HCT116 (cell line): Measurements from ENCODE around the gene TUBA1B.

Experiments
- RAD21 ChIP-seq: IDR thresholded peaks from 2 replicates; pipeline ENCODE4 v1.6.1; 2012; ENCODE audit warnings: low read depth, mild to moderate bottlenecking
- REST ChIP-seq: IDR thresholded peaks from 2 replicates; pipeline ENCODE4 v1.6.1; 2012; ENCODE audit warnings: low read depth
- YY1 ChIP-seq: IDR thresholded peaks from 2 replicates; pipeline ENCODE4 v1.6.1; 2011; ENCODE audit warnings: low read length, low read depth, moderate library complexity, mild to moderate bottlenecking; ENCODE audit not compliant: insufficient replicate concordance; ENCODE audit errors: extremely low read depth

- TF ChIP-seq REST: no peak
- no peak for TF ChIP-seq YY1
- TF ChIP-seq RAD21: no peak
These were observed 39.7 kb upstream of the TUBA1B start for GRCh38 chr12:49170924-49171323.
